Muscle layer of colon (tissue), 2 donors: Measurements from ENCODE around the gene HTN3.
"Not testable (repeated sequence)": the region's sequence is repeated elsewhere in the genome, so short reads cannot be mapped to it uniquely, and the experiment has no call there.

Source experiments
- H3K27ac ChIP-seq: one replicate; pipeline ENCODE4 v1.7.0; 2013; ENCODE audit warnings: low read depth, mild to moderate bottlenecking, low read length, moderate library complexity
- H3K27me3 ChIP-seq, 2 donors: one replicate each; pipeline ENCODE4 v1.7.0; 2013; ENCODE audit warnings: low read length in 2 of 2, mild to moderate bottlenecking in 2 of 2; ENCODE audit not compliant: insufficient read depth in 2 of 2, control insufficient read depth in 1 of 2
- H3K36me3 ChIP-seq: one replicate; pipeline ENCODE4 v1.7.0; 2013; ENCODE audit warnings: mild to moderate bottlenecking, low read length; ENCODE audit not compliant: insufficient read depth
- H3K4me1 ChIP-seq: one replicate; pipeline ENCODE4 v1.7.0; 2013; ENCODE audit warnings: mild to moderate bottlenecking, low read length; ENCODE audit not compliant: insufficient read depth
- H3K4me3 ChIP-seq, 2 donors: one replicate each; pipeline ENCODE4 v1.7.0; 2013; ENCODE audit warnings: low read length in 2 of 2, low read depth in 1 of 2, mild to moderate bottlenecking in 1 of 2, moderate library complexity in 1 of 2
- H3K9ac ChIP-seq: one replicate; pipeline ENCODE4 v1.7.0; 2013; ENCODE audit warnings: low read length
- H3K9me3 ChIP-seq: one replicate; pipeline ENCODE4 v1.7.0; 2013; ENCODE audit warnings: mild to moderate bottlenecking, low read length
- donor health status: abdominal sarcoma.
- donor health status: Adenocarcinoma of cecum.

Gene HTN3

DNA sequence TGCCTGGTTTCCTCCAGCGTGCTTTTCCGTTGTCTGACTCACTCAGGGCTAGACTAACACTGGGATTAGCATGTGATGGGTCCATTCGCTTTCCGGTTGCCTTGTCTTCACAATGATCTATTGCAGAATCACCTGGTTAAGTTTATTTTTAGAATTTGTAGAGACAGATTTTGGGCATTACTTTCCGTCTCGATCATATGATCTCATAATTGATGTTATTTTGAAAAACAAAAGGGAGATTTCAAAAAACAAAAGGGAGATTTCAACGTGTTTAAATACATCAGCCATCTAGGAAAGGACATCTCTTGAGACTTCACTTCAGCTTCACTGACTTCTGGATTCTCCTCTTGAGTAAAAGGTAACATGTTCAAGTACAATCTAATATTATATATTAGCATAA is at the start of gene HTN3:
Gene HTN3 (plus strand): TSS at position 301 of the 400 bp plus-strand sequence. CDS start 2,282 bp downstream, outside the sequence.
- H3K9ac ChIP-seq, H3K4me3 ChIP-seq, H3K36me3 ChIP-seq: not testable (repeated sequence)

DNA sequence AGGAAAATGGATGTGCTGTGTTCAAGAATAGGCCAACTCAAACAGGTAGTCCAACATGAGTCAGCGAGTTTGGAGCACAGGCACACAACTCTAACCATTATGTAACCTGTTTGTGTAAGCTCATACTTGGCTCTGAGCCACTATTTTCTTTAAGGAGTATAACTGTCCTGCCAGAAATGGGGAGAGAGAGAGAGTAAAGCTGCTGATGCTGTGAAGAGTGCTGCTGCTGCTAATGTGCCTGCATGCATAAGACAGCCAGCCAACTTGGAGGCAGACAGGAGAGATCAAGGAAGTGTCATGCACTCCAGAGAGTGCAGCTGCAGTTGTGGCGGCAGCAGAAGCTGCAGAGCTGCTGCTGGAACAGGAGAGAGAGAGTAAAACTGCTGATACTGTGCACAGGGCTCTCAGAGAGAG is 44.2 kb upstream of the HTN3 start:
- H3K27ac ChIP-seq: no peak overlapping the region
- H3K27me3 ChIP-seq: no peaks in the 10 kb centered on the region
- no peak overlapping the region for H3K9ac ChIP-seq
- H3K9me3 ChIP-seq: no peaks in the 10 kb centered on the region
- no peaks in the 10 kb centered on the region for H3K36me3 ChIP-seq
- H3K4me1 ChIP-seq: peaks cover 8% of the 10 kb centered on the region
- no peak overlapping the region for H3K4me3 ChIP-seq

More for the DNA sequence above, at the start of gene HTN3:
- not testable (repeated sequence) for H3K4me1 ChIP-seq, H3K27me3 ChIP-seq, H3K9me3 ChIP-seq, H3K27ac ChIP-seq

DNA sequence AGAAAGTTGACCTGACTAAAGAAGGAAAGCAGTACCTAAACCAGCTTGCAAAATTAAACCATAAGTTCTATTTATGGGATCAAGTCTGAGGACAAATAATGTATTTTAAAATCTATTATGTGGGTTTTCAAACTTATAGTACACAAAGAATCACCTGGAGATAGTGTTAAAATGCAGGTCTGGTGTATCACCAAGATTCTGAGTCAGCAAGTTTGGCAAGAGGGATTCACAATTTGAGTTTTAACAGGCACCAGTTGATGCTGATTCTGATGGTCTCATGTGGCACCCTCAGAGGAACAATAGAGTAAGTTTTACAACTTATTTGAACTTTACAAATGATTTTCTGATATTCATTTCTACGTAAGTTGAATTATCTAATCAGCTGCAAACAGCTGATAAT is 41.6 kb upstream of the HTN3 start:
- Histone ChIP-seq H3K9ac (no peak overlapping the region), H3K27me3 (no peaks in the 10 kb centered on the region), H3K4me1 (peaks cover 8% of the 10 kb centered on the region), H3K27ac (no peak overlapping the region), H3K4me3 (no peak overlapping the region), H3K36me3 (no peaks in the 10 kb centered on the region), H3K9me3 (no peaks in the 10 kb centered on the region)

DNA sequence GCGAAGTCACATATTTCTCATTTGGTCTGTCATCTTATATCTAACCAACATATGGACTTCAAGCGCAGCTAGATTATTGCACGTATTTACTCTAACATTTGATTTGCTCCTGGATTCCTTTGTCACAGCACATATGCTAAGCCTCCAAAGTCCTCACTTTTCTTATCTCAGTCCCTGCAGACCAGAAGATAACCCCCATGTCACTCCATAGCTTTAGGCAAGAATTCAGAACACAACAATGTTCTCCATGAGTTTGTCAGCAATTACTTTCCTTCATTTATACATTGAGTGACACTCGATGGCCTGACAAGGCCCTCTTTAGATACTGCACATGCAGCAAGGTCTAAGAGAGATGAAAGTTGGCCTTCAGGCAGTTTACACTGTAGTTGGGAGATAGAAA is 37.2 kb upstream of the HTN3 start:
- Histone ChIP-seq H3K4me1 (no peaks in the 10 kb centered on the region), H3K4me3 (no peak overlapping the region), H3K36me3 (no peaks in the 10 kb centered on the region), H3K27me3 (no peaks in the 10 kb centered on the region), H3K9me3 (no peaks in the 10 kb centered on the region), H3K27ac (no peak overlapping the region), H3K9ac (no peak overlapping the region)

DNA sequence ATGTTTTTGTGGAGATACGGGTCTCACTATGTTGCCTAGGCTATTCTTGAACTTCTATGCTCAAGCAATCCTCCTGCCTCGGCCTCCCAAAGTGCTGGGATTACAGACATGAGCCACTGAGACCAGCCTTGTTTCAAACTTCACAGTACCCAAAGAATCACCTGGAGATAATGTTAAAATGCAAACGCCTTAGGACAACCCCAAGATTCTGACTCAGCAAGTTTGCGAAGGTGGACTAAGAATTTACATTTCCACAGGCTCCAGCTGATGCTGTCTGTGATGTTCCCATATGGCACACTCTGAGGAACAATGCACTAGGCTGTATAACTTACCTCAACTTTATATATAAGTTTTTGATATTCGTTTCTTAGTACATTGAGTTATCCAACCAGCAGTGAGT is 33.5 kb upstream of the HTN3 start:
- H3K9ac ChIP-seq: no peak overlapping the region
- H3K36me3 ChIP-seq: no peaks in the 10 kb centered on the region
- no peaks in the 10 kb centered on the region for H3K27me3 ChIP-seq
- H3K4me3 ChIP-seq: no peak overlapping the region
- H3K9me3 ChIP-seq: no peaks in the 10 kb centered on the region
- H3K4me1 ChIP-seq: no peaks in the 10 kb centered on the region
- no peak overlapping the region for H3K27ac ChIP-seq

DNA sequence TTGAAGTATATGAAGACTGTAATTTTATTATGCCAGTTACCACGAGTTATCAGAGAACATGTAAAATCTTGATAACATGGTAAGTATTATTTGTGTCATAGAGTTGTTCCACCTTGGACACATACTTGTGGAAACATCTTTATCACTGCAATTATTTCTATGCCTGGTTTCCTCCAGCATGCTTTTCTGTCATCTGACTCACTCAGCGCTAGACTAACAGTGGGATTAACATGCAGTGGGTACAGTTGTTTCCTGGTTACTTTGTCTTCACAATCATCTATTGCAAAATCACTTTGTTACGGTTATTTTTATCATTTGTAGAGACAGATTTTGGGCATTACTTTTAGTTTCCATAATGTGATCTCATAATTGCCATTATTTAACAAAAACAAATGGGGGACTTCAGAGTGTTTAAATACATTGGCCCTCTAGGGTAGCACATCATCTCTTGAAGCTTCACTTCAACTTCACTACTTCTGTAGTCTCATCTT is 32.7 kb upstream of the HTN3 start, which contains the start of gene STATH:
Gene STATH (plus strand): TSS at position 441 of the 491 bp plus-strand sequence. CDS start 2,472 bp downstream, outside the sequence.
- H3K4me3 ChIP-seq: no peak within 1 kb of the TSS
- H3K27ac ChIP-seq: no peak within 1 kb of the TSS
- no peaks in the 10 kb centered on the region for H3K27me3 ChIP-seq
- no peaks in the 10 kb centered on the region for H3K36me3 ChIP-seq
- no peaks in the 10 kb centered on the region for H3K9me3 ChIP-seq
- H3K9ac ChIP-seq: no peak within 1 kb of the TSS
- no peaks in the 10 kb centered on the region for H3K4me1 ChIP-seq

DNA sequence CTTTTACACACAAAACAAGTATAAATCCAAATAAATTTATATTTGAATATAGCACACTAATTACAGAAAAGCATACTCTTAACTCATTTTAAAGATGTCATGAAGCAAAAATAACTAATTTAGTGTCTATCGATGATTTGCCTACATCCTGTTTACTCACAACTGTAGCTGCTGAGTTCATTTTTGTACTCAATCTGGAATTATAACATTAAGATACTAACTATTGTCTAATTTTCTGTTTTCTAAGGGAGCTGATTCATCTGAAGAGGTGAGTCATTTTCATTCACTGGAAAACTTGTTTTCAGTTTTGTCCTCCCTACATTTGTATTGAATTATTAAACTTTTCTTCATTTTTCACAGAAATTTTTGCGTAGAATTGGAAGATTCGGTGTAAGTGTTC is 28.8 kb upstream of the HTN3 start:
- H3K27me3 ChIP-seq: no peaks in the 10 kb centered on the region
- H3K36me3 ChIP-seq: no peaks in the 10 kb centered on the region
- H3K27ac ChIP-seq: no peak overlapping the region
- no peaks in the 10 kb centered on the region for H3K9me3 ChIP-seq
- no peak overlapping the region for H3K9ac ChIP-seq
- no peaks in the 10 kb centered on the region for H3K4me1 ChIP-seq
- H3K4me3 ChIP-seq: no peak overlapping the region

DNA sequence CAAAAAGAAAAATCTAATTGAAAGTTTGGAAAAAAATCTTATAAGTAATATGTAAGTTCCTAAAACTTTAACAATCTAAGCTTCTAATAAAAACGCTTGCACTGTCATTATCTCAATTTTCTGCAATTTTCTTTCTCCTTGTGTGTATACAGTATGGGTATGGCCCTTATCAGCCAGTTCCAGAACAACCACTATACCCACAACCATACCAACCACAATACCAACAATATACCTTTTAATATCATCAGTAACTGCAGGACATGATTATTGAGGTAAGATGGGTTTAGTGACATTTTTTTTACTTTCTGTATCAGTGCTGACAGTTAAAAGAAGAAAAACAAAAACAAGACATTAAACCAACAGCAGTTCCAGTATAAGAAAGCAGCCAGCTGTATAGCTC is 27.5 kb upstream of the HTN3 start:
- Histone ChIP-seq H3K9ac (no peak overlapping the region), H3K4me1 (no peaks in the 10 kb centered on the region), H3K36me3 (no peaks in the 10 kb centered on the region), H3K4me3 (no peak overlapping the region), H3K27me3 (no peaks in the 10 kb centered on the region), H3K9me3 (no peaks in the 10 kb centered on the region), H3K27ac (no peak overlapping the region)

DNA sequence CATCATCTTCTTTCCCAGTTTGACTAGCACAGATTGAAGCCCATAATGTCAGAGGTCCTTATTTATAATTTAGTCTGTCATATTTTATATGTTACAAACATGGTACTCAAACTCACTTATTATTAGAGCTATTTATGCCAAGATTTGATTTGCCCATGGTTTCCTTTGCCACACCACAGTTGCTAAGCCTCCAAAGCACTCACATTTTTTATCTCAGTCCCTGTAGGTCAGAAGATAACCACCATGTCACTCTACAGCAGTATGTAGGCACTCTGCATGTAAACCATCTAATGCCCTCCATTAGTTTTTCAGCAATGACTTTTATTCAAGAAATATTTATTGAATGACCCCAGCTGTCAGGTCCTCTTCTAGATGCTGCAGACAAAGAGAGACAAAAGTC is 25.8 kb upstream of the HTN3 start:
- H3K27ac ChIP-seq: no peak overlapping the region

DNA sequence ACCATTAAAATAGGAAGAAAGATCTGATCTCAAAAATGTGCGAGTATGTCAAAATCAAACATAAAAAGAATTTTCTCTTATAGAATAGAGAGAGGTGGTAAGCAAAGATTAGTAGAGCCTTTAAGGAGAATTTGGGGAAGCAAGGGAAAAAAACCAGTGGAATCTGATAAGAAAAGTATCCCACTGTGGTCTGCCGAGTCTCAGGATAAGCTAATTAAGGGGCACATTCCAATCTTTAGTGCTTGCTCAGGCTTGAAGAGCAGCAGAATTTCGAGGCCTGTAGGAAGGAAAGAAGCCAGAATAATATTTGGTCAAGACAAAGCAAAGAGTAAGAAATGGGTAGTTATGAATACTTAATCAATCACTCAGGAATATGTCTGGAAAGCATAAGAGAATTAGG is 19.5 kb upstream of the HTN3 start:
- Histone ChIP-seq H3K4me1 (no peaks in the 10 kb centered on the region), H3K27me3 (no peaks in the 10 kb centered on the region), H3K9me3 (no peaks in the 10 kb centered on the region), H3K9ac (no peak overlapping the region), H3K27ac (no peak overlapping the region), H3K36me3 (no peaks in the 10 kb centered on the region), H3K4me3 (no peak overlapping the region)

More for the DNA sequence above, 25.8 kb upstream of the HTN3 start:
- Histone ChIP-seq H3K27me3 (no peaks in the 10 kb centered on the region), H3K4me1 (no peaks in the 10 kb centered on the region), H3K36me3 (no peaks in the 10 kb centered on the region), H3K9ac (no peak overlapping the region), H3K4me3 (no peak overlapping the region), H3K9me3 (no peaks in the 10 kb centered on the region)

DNA sequence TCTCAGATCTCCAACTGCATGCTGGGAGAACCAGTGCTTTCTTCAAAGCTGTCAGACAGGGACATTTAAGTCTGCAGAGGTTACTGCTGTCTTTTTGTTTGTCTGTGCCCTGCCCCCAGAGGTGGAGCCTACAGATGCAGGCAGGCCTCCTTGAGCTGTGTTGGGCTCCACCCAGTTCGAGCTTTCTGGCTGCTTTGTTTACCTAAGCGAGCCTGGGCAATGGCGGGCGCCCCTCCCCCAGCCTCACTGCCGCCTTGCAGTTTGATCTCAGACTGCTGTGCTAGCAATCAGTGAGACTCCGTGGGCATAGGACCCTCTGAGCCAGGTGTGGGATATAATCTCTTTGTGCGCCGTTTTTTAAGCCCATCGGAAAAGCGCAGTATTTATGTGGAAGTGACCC is 9.3 kb upstream of the HTN3 start:
- H3K36me3 ChIP-seq, H3K9me3 ChIP-seq, H3K27me3 ChIP-seq, H3K4me1 ChIP-seq, H3K9ac ChIP-seq, H3K27ac ChIP-seq, H3K4me3 ChIP-seq: not testable (repeated sequence)

DNA sequence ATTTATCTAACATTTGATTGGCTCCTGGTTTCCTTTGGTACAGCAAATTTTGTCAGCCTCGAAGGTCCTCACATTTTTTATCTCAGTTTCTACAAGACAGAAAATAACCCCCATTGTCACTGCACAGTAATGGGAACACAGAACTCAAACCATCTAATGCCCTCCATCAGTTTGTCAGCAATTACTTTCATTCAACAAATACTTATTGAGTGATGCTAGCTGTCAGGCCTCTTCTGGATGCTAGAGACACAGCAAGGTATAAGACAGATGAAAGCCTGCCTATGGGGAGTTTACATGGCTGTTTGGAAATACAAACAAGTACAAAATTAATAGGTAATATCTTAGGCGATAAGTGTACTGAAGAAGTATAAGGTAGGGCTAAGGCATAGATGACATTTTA is 5.0 kb upstream of the HTN3 start:
- no peak overlapping the region for H3K27ac ChIP-seq
- no peaks in the 10 kb centered on the region for H3K36me3 ChIP-seq
- no peak overlapping the region for H3K4me3 ChIP-seq
- no peak overlapping the region for H3K9ac ChIP-seq
- no peaks in the 10 kb centered on the region for H3K27me3 ChIP-seq
- no peaks in the 10 kb centered on the region for H3K4me1 ChIP-seq
- no peaks in the 10 kb centered on the region for H3K9me3 ChIP-seq
